GM12873 (cell line): ENCODE data around the gene FBXW2.

Experiments used
- CTCF ChIP-seq: IDR thresholded peaks from 2 replicates; pipeline ENCODE4 v1.5.1; 2012; ENCODE audit warnings: low read depth, mild to moderate bottlenecking, moderate library complexity, low read length, control low read depth; ENCODE audit not compliant: insufficient read depth; ENCODE audit errors: missing control alignments

FBXW2 gene

GRCh38 chr9:120830151-120830550 lies 36.9 kb upstream of the FBXW2 start:
- TF ChIP-seq CTCF = no peak

- TF ChIP-seq CTCF = no peak
Measured at GRCh38 chr9:120829650-120830049, 36.4 kb upstream of the FBXW2 start.

- no peak for TF ChIP-seq CTCF
Measured at GRCh38 chr9:120820095-120820494, 26.9 kb upstream of the FBXW2 start.

GRCh38 chr9:120818595-120818994 lies 25.4 kb upstream of the FBXW2 start:
- no peak for TF ChIP-seq CTCF

- no peak for TF ChIP-seq CTCF
Measured at GRCh38 chr9:120815075-120815474, 21.9 kb upstream of the FBXW2 start.

- TF ChIP-seq CTCF = no peak
Measured at GRCh38 chr9:120808931-120809330, 15.7 kb upstream of the FBXW2 start.

GRCh38 chr9:120807607-120808379 lies 14.6 kb upstream of the FBXW2 start:
- TF ChIP-seq CTCF = no peak
